ENCODE measurements around the gene CD300LD. TPM values are rescaled to one million over a fixed set of nuclear protein-coding genes. Genes with fewer than 3 reads are reported as not detected.

Gene CD300LD
- polyA plus RNA-seq, 1 donor from 2014 or later = not detected

GRCh38 chr17:74552037-74552436, 40.0 kb downstream of the CD300LD start:
- Histone ChIP-seq H3F3A (ENCODE audit: insufficient read depth, low read length, poor library complexity, severe bottlenecking) (no peaks in the 10 kb centered on the region), H3K27me3 (ENCODE audit: insufficient read depth, low read depth, low read length) (no peaks in the 10 kb centered on the region), H3K27ac (ENCODE audit: low read length) (peak overlapping the region; percentile 44), H3K9me3 (ENCODE audit: low read length) (no peaks in the 10 kb centered on the region), H3K79me2 (replicated peaks; ENCODE audit: insufficient read depth, low read length) (no peaks in the 10 kb centered on the region), H3K4me3 (ENCODE audit: low read length) (peak overlapping the region; percentile 35), H3K36me3 (ENCODE audit: insufficient read depth, low read length) (no peaks in the 10 kb centered on the region), H2AFZ (ENCODE audit: low read depth, low read length) (no peak overlapping the region), H3K9me2 (ENCODE audit: insufficient read depth, low read length) (no peaks in the 10 kb centered on the region), H4K20me1 (ENCODE audit: insufficient read depth) (no peaks in the 10 kb centered on the region), H3K9ac (ENCODE audit: low read length) (peak overlapping the region; percentile 38), H3K4me2 (ENCODE audit: low read length) (peak overlapping the region; percentile 20)
- TF ChIP-seq, protein P1, sequence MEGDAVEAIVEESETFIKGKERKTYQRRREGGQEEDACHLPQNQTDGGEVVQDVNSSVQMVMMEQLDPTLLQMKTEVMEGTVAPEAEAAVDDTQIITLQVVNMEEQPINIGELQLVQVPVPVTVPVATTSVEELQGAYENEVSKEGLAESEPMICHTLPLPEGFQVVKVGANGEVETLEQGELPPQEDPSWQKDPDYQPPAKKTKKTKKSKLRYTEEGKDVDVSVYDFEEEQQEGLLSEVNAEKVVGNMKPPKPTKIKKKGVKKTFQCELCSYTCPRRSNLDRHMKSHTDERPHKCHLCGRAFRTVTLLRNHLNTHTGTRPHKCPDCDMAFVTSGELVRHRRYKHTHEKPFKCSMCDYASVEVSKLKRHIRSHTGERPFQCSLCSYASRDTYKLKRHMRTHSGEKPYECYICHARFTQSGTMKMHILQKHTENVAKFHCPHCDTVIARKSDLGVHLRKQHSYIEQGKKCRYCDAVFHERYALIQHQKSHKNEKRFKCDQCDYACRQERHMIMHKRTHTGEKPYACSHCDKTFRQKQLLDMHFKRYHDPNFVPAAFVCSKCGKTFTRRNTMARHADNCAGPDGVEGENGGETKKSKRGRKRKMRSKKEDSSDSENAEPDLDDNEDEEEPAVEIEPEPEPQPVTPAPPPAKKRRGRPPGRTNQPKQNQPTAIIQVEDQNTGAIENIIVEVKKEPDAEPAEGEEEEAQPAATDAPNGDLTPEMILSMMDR (IDR thresholded peaks at IDR 0.05; ENCODE audit: poor library complexity, severe bottlenecking) = no peak
- TF ChIP-seq EZH2 (IDR thresholded peaks at IDR 0.05; ENCODE audit: borderline replicate concordance, insufficient read depth, low read length, poor library complexity, severe bottlenecking) (no peak), EP300 (conservative IDR thresholded peaks at IDR 0.05; ENCODE audit: poor library complexity, severe bottlenecking) (peak; percentile 67), POLR2AphosphoS5 (IDR thresholded peaks at IDR 0.05) (peak; percentile 68), MXI1 (conservative IDR thresholded peaks at IDR 0.05; ENCODE audit: poor library complexity, severe bottlenecking) (peak; percentile 64)

- Histone ChIP-seq H3K27me3 (ENCODE audit: insufficient read depth, low read depth, low read length) (no peaks in the 10 kb centered on the region), H3K79me2 (replicated peaks; ENCODE audit: insufficient read depth, low read length) (no peaks in the 10 kb centered on the region), H2AFZ (ENCODE audit: low read depth, low read length) (no peak overlapping the region), H3K9ac (ENCODE audit: low read length) (no peak overlapping the region), H3K4me2 (ENCODE audit: low read length) (no peak overlapping the region), H3K27ac (ENCODE audit: low read length) (no peak overlapping the region), H3K9me3 (ENCODE audit: low read length) (no peaks in the 10 kb centered on the region), H3K9me2 (ENCODE audit: insufficient read depth, low read length) (no peaks in the 10 kb centered on the region), H4K20me1 (ENCODE audit: insufficient read depth) (no peaks in the 10 kb centered on the region), H3K36me3 (ENCODE audit: insufficient read depth, low read length) (no peaks in the 10 kb centered on the region), H3F3A (ENCODE audit: insufficient read depth, low read length, poor library complexity, severe bottlenecking) (no peaks in the 10 kb centered on the region), H3K4me3 (ENCODE audit: low read length) (no peak overlapping the region)
- TF ChIP-seq MXI1 (conservative IDR thresholded peaks at IDR 0.05; ENCODE audit: poor library complexity, severe bottlenecking) (no peak), EP300 (conservative IDR thresholded peaks at IDR 0.05; ENCODE audit: poor library complexity, severe bottlenecking) (no peak), EZH2 (IDR thresholded peaks at IDR 0.05; ENCODE audit: borderline replicate concordance, insufficient read depth, low read length, poor library complexity, severe bottlenecking) (no peak), TAF1 (IDR thresholded peaks at IDR 0.05; ENCODE audit: low read depth) (no peak), POLR2AphosphoS5 (IDR thresholded peaks at IDR 0.05) (no peak), RAD21 (conservative IDR thresholded peaks at IDR 0.05) (no peak), SMC3 (conservative IDR thresholded peaks at IDR 0.05; ENCODE audit: poor library complexity) (no peak)
- TF ChIP-seq, protein P1 (IDR thresholded peaks at IDR 0.05; ENCODE audit: poor library complexity, severe bottlenecking) = no peak
- TF ChIP-seq, protein P2, sequence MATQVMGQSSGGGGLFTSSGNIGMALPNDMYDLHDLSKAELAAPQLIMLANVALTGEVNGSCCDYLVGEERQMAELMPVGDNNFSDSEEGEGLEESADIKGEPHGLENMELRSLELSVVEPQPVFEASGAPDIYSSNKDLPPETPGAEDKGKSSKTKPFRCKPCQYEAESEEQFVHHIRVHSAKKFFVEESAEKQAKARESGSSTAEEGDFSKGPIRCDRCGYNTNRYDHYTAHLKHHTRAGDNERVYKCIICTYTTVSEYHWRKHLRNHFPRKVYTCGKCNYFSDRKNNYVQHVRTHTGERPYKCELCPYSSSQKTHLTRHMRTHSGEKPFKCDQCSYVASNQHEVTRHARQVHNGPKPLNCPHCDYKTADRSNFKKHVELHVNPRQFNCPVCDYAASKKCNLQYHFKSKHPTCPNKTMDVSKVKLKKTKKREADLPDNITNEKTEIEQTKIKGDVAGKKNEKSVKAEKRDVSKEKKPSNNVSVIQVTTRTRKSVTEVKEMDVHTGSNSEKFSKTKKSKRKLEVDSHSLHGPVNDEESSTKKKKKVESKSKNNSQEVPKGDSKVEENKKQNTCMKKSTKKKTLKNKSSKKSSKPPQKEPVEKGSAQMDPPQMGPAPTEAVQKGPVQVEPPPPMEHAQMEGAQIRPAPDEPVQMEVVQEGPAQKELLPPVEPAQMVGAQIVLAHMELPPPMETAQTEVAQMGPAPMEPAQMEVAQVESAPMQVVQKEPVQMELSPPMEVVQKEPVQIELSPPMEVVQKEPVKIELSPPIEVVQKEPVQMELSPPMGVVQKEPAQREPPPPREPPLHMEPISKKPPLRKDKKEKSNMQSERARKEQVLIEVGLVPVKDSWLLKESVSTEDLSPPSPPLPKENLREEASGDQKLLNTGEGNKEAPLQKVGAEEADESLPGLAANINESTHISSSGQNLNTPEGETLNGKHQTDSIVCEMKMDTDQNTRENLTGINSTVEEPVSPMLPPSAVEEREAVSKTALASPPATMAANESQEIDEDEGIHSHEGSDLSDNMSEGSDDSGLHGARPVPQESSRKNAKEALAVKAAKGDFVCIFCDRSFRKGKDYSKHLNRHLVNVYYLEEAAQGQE (IDR thresholded peaks at IDR 0.05; ENCODE audit: borderline replicate concordance) = no peak
These were observed 41.5 kb downstream of the CD300LD start for GRCh38 chr17:74550602-74551001.
